ENCODE results near the gene WBP1L.
"Not testable (repeated sequence)": the region's sequence is repeated elsewhere in the genome, so short reads cannot be mapped to it uniquely, and the experiment has no call there.

Gene WBP1L

DNA sequence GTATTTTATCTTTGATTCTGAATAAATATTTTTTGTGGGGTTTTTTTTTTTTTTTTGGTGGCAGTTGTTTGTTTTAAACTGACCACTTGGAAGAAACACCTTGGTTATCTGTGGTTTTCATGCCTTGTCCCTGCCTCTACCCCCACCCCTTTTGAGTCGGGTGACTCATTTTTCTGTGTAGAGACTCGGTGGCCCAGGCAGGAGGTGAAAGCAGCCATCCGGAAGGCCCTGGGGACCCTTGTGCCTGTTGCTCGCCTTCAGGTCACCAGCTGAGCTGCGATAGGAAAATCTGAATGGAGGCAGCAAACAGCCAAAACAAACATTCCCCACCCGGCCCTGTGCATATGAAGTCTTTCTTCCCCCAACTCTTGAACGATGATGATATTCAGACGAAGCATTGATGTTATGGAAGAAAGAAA, 70.7 kb downstream of the WBP1L start:
- DNase-seq: no peak

DNA sequence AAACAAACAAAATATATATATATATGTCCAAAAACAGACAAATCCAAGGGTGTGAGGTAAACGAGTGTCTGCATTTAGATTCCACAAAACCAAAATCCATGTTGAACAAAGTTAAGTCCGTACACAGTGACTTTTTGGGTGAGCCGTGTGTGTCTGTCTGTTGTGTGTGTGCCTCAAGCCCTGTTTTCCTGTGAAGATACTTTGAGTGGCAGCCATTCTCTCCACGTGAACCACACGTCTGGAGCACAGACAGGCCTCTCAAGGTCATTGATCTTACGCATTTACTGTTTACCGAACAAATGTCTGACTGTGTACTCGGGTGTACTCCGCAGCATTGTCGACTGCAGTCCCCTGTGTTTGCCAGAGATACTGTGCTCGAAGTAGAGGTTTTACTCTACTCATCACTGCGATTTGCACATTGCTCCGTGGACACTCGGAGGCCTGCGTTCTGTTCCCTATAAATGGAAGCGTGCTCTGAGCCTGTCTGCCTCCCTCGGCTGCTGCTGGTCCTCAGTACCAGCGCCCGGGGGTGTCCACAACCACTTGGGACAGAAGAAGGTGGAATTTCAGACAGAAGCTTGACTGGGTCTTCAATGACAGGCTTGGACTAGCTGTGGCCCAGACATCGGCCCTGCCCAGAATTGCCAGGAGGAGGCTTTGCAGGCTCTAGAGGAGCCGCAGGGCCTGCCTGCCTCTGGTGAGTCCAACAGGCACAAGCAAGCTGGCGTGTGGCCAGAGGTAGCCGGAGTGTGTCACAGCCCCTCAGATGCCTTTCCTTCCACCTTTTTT, 71.3 kb downstream of the WBP1L start:
- DNase-seq: no peak

DNA sequence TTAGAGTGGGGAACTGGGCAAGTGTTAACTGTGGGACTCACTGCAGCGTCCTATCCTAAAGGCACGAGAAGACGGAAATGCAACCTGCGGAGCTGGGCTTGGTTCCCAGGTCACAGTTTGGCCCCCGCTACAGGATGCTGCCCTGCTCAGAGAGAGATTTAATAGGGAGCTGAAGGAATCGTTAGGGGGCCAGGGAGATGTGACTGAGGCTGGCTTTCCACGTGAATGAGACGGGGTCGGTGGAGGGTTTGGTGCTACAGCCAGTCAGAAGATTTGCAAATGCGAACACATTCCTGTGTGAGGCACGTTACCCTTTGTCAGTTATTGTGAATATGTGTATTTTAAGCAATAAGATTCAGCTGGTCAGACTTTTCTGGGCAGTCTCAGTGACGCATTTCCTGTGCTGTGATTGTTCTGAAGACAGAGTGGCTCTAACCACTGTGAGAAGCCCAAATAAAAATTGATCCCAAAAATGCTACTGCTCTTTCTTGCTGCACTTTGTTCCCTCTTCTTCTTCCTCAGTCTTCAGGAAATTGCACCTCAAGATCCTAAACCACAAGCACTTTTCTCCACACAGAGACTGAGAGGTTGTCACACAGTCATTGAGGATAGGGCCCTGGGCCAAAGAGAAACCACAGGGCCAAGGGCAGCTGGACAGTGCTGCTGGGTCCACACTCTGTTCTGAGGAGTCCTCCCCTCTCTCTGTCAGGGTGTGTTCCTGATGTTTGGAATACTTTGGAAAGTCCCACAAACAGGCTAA, 72.2 kb downstream of the WBP1L start:
- no peak for DNase-seq

DNA sequence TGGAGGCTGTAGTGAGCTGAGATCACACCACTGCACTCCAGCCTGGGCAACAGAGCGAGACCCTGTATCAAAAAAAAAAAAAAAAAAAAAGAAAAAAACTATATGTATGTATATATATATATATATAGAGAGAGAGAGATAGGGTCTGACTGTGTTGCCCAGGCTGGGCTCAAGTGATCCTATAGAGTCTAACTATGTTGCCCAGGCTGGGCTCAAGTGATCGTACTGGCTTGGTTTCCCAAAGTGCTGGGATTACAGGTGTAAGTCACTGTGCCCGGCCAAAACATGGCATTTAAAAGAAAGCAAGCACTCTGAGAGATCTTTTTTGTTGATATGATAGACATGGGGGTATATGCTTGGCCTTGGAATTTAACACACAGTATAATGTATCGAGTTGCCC, 73.4 kb downstream of the WBP1L start:
- DNase-seq: no peak

DNA sequence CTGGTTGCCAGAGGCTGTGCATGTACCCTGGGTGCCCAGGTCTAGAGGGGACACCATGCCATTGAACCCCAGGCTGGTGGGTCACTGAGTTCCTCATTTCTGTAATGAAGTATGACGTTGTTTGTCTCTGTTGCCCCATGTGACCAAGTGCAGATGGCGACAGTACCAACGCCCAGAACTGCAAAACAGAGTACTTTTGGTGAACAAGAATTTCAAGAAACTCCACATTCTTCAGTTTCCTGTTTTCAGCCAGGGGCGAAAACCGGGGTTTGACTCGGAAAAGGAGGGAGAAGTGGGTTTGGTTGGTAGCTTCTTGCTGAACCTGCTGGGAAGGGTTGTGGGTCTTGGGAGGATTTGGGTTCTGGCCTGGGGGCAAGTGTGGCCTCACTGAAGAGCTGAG, 75.3 kb downstream of the WBP1L start:
- no peak for DNase-seq

DNA sequence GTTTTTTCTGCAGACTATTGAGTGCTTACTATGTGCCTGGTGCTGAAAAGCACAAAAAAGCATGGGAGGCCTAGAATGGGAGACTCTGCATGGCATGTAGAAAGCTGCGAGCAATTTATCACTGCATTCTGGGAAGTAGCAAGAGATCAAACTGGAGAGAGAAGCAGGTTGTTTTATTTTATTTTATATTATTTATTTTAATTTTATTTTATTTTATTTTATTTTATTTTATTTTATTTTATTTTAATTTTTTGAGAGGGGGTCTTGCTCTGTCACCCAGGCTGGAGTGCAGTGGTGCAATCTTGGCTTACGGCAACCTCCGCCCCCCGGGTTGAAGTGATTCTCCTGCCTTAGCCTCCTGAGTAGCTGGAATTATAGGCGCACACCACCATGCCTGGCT, 76.3 kb downstream of the WBP1L start:
- DNase-seq: not testable (repeated sequence)

DNA sequence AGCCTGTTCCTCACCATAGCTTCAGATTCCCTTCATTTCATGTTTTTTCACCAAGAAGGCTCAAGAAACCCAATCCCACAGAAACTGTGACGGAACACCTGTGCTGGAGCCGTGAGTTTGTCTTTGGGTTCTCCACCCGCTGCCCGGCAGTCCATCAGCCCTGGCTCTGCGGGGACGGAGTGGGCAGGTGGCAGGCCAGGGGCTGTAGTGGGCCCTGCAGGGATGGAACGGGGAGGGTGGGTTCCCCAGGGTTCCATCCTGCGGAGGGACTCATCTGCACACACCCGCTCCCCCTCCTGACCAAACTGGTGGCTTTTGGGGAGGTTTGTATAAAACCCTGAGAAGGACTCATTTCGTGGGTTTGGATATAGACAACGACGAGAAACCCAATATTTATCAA, 78.5 kb downstream of the WBP1L start:
- DNase-seq: no peak

DNA sequence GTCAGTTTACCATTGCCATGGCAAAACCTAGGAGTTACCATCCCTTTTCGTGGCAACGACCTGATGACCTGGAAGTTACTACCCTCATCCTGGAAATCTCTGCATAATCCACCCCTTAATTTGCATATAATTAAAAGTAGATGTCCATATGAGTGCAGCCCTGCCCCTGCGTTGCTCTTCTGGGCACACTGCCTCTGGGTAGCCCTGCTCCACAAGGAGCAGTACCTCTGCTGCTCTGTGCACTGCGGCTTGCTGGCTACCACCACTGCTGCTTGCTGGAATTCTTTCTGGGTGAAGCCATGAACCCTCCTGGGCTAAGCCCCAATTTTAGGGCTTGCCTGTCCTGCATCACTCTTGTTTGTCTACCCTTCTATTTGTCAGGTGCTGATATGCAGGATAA, 80.9 kb downstream of the WBP1L start:
- DNase-seq: no peak

DNA sequence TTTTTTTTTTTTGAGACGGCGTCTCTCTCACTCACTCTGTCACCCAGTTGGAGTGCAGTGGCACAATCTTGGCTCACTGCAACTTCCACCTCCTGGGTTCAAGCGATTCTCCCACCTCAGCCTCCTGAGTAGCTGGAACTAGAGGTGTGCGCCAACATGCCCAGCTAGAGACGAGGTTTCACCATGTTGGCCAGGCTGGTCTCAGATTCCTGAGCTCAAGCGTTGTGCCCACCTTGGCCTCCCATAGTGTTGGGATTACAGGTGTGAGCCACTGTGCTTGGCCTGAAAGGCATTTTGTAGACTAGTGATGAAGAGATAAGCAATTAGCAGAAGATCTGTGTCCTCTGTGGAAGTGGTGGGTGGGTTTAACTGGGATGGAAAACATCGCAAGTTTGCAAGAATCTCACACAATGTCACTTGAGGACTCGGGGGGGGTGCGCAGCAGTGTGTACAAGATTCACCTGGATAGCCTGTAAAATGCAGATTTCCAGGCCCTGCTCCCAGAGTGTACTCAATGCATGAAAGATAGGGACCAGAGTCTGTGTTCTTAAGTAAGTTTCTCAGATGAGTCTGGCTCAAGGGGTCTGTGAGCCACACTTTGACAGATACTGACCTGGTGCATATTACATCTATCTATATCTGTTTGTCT, 82.5 kb downstream of the WBP1L start:
- DNase-seq: no peak

DNA sequence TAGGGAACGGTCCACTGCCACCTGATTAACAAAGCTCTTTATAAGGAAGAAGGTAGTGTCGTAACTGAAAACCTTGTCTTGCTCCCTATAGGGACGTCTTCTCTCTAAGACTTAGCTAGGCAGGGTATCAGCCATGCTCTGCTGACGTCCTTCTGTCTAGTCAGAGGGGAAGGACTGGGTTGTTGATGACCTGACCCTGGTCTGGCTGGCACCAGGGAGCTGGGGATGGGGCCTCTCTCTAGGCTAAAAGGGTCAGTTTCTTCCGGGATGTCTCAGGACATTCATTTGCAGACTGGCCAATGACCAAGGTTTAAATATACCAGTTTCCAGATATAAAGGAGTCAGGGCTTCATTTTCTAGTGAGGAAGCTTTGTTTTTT, 83.8 kb downstream of the WBP1L start:
- DNase-seq: no peak

DNA sequence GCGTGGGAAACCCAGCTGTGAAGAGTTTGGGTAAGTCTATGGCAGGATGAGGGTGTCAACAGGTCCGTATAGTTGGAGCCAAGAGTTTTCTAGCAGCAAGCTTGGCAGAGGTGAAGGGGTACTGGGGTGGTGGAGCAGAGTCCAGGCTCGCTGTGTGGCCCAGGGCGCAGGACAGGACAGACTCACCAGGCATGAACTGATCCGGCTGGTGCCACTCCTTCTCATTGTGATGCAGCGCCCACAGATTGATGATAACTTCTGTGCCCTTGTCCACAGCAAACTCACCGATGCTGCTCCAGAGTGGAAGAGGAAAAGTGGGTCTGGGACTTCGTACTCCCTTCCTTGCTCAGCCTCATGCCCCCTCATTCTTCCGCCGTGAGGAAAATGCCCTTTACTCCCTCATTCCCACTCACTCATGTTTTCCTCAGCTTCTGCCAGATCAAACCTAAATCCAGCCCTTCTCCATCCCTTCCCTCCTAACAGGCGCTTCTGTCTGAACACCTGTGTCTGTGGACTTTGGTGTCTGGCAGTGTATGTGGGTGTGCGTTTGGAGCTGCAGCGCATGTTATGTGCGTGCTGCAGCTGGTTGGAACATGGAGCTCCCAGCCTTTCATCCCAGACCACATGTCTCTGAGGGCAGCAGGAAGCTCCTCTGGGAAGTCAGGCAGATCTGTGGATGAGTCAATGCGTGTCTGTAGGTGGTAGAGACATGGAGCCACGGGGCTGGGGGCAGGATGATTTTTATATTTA, 87.7 kb downstream of the WBP1L start:
- DNase-seq: no peak

DNA sequence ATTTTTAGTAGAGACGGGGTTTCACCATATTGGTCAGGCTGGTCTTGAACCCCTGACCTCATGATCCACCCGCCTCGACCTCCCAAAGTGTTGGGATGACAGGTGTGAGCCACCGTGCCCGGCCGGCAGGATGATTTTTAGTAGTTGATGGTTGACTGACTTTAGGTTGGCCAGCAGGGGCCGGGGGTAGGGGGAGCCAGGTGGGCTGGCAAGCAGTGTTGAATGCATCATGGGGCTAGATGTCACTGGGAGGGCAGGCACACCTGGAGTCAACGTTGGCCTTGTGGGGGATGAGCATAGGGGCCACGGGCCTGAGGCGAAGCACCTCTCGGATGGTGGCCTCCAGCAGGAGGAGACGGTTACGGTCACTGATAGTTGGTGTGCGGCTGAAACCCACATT, 88.5 kb downstream of the WBP1L start:
- no peak for DNase-seq

DNA sequence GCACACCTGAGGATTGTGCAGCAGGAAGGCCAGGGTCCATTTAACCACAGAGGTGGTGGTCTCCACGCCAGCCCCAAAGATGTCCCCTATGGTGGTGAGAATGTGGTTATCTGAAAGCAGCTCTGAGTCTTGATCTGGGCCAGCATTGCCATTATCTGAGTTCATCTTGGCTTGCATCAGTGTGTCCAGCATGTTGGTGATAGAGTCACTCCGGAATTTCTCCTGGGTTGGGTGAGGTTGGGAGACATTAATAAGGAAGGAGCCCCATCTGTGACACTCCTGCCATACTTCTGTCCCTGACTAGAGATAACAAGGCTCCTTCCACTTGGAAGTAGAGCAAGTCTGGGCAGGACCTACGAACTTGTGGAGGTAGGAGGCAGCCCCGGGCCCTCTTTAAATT, 89.2 kb downstream of the WBP1L start:
- DNase-seq: no peak

DNA sequence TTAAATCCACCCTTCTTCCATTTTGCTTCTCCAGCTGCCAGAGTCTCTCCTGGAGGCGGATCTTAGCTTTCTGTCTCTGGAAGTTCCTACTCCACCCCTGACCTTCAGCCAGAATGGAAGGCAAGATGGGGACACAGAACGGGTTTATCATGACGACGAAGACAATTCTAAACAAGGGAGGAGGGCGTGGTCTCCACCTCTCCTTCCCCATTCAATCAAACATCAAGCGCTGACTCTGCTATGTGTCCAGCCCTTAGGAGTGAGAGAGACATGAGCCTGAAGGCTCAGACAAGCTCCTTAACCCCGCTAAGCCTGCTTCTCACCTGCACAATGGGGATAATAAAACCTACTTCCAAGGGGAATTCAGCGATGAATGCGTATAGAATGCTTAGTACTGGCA, 90.4 kb downstream of the WBP1L start:
- peak; percentile 25 for DNase-seq

DNA sequence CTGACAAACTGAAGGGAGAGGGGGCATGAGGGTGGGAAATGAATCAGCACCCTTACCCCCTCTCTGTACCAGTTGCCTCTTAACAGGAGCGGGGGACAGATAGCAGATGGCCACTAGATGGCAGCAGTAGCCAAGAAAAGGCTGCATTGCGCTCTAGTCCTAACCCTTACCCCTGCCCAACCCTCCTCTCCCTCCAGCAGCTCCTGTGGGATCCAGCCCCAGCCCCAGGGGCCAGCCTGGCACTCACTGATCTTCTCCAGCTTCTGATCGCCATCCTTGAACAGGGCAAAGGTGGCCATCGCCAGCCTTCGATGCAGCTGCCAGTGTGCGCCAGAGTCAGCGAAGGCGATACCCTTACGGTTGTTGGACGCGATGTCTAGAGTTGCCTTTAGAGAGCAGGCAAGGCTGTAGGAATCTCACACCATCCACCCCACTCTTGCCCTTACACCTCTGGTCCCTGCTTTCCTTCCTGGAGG, 91.3 kb downstream of the WBP1L start:
- peak; percentile 92 for DNase-seq

DNA sequence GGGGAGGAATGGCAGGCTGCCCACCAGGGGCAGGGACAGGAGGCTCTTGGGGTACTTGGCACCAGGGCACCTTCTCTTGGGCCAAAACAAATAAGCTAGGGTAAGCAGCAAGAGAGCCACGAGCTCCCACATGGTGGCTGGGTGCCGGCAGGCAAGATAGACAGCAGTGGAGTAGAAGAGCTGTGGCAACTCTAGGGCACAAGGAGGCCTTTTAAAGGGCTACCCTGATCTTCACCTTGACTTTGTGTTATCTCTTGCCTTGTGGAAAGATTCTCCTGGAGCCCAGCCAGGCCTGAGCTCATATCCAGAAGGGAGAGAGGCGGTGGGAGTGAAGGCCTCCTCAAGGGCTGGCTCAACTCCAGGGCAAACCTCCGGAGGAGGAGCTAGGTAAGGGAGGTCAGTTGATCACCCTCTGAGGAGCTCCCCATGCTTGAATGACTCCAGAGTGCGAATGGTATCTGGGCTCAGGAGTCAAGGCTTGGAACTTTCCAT, 93.5 kb downstream of the WBP1L start, which contains the start of gene CYP17A1:
CYP17A1 (minus strand) TSS at position 184 of the 492 bp plus-strand sequence; CDS start at position 132, 52 bp downstream.
- DNase-seq: no peak

DNA sequence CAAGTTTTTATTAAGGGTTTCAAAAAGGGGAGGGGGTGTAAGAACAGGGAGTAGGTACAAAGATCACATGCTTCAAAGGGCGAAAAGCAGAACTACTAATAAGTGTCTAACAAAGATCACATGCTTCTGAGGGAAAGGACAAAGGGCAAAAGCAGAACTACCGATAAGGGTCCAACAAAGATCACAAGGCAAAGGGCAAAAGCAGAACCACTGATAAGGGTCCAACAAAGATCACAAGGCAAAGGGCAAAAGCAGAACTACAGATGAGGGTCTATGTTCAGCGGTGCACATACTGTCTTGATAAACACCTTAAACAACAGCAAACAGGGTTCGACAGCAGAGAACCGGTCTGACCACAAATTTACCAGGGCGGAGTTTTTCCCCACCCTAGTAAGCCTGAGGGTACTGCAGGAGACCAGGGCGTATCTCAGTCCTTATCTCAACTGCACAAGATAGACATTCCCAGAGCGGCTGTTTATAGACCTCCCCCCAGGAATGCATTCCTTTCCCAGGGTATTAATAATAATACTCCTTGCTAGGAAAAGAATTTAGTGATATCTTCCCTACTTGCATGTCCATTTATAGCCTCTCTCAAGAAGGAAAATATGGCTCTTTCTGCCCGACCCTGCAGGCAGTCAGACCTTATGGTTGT, 94.7 kb downstream of the WBP1L start:
- DNase-seq: not testable (repeated sequence)

DNA sequence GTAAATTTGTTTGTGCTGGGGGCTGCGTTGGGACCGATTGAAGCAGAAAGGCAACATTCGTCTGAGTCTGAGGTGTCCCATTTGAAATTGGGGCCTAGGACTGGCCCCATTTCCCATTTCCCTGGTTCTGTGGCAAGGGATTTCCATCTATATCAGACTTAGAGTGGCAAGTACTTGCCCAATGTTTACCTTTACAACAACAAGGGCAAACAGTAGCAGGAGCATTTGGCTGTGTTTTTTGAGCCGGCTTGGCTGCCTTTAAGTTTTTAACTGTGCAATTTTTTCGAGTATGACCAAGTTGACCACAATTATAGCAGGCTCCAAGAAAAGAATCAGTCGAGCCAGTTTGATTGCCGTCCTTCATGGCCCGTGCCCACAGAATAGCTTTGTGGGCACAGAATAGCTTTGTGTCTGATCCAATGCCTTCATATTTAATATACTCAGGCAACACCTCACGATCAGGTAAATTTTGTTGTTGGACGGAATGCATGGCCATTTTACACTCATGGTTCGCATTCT, 98.1 kb downstream of the WBP1L start:
- DNase-seq: no peak

DNA sequence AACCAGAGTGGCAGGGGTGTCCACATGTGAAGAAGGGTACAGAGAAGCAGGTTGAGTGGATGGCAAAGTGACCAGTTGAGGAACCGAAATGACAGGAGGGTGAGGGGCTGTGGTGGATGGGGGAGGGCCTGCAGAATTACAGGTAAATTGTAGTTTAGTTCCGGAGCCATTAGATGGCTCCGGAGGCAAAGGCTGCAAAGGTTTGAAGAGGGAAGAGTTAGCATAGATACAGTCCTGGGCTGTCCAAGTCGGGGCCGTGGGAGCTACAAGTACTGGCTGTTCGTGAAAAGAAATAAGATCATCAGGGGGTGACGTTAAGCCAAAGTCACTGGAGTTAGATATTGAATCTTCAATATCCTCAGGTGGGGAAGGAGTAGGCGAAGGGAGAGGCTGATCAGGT, 99.4 kb downstream of the WBP1L start:
- not testable (repeated sequence) for DNase-seq

DNA sequence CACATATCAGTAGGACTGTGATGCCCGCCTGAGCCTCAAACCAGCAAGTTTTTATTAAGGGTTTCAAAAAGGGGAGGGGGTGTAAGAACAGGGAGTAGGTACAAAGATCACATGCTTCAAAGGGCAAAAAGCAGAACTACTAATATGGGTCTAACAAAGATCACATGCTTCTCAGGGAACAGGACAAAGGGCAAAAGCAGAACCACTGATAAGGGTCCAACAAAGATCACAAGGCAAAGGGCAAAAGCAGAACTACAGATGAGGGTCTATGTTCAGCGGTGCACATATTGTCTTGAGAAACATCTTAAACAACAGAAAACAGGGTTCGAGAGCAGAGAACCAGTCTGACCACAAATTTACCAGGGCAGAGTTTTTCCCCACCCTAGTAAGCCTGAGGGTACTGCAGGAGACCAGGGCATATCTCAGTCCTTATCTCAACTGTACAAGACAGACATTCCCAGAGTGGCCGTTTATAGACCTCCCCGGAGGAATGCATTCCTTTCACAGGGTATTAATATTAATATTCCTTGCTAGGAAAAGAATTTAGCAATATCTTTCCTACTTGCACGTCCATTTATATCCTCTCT, 100.5 kb downstream of the WBP1L start:
- DNase-seq: not testable (repeated sequence)

DNA sequence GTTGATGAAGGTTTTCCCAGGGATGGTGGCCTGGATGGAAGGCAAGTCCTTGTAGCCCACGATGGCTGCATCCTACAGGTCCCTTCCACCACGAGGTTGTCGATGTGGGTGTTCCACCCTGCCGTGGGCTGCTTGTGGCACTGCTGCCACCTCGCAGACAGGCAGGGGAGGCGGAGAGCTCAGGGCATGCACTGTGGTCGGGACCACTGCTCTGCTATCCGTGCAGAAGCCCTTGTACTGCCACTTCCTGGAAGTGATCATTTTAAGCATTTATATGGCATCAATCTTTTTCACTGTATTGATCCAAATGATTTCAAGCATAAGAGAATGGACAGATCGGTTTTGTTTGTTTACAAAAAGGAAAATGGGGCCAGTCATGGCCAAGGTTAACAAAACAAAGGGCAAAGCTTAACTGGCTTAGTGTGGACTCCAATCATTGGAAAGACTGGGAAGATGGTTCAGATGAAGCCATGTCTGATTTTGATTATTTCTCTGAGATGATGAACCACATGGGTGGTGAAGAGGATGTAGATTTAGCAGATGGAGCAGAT, 101.7 kb downstream of the WBP1L start:
- no peak for DNase-seq

Measured in NCI-H82 (cell line).